GM12875 (cell line): ENCODE data around the gene F7.

Experiments
- H3K4me3 ChIP-seq: one replicate; pipeline ENCODE4 v1.5.1; 2011; ENCODE audit warnings: low read depth, low read length, control low read depth
- TF ChIP-seq, protein P1 (sequence below): IDR thresholded peaks from 2 replicates; pipeline ENCODE4 v1.5.1; 2011; ENCODE audit warnings: low read depth, mild to moderate bottlenecking, control low read depth, inconsistent platforms, low read length, moderate library complexity, borderline replicate concordance; ENCODE audit not compliant: insufficient read depth

The F7 gene

GRCh38 chr13:113121183-113121927 is 15.8 kb downstream of the F7 start:
- no peak overlapping the region for H3K4me3 ChIP-seq
- TF ChIP-seq, protein P1, sequence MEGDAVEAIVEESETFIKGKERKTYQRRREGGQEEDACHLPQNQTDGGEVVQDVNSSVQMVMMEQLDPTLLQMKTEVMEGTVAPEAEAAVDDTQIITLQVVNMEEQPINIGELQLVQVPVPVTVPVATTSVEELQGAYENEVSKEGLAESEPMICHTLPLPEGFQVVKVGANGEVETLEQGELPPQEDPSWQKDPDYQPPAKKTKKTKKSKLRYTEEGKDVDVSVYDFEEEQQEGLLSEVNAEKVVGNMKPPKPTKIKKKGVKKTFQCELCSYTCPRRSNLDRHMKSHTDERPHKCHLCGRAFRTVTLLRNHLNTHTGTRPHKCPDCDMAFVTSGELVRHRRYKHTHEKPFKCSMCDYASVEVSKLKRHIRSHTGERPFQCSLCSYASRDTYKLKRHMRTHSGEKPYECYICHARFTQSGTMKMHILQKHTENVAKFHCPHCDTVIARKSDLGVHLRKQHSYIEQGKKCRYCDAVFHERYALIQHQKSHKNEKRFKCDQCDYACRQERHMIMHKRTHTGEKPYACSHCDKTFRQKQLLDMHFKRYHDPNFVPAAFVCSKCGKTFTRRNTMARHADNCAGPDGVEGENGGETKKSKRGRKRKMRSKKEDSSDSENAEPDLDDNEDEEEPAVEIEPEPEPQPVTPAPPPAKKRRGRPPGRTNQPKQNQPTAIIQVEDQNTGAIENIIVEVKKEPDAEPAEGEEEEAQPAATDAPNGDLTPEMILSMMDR, result no peak

- no peak overlapping the region for H3K4me3 ChIP-seq
- TF ChIP-seq, protein P1, result no peak
Observed at GRCh38 chr13:113121928-113122471, 16.4 kb downstream of the F7 start.

DNA sequence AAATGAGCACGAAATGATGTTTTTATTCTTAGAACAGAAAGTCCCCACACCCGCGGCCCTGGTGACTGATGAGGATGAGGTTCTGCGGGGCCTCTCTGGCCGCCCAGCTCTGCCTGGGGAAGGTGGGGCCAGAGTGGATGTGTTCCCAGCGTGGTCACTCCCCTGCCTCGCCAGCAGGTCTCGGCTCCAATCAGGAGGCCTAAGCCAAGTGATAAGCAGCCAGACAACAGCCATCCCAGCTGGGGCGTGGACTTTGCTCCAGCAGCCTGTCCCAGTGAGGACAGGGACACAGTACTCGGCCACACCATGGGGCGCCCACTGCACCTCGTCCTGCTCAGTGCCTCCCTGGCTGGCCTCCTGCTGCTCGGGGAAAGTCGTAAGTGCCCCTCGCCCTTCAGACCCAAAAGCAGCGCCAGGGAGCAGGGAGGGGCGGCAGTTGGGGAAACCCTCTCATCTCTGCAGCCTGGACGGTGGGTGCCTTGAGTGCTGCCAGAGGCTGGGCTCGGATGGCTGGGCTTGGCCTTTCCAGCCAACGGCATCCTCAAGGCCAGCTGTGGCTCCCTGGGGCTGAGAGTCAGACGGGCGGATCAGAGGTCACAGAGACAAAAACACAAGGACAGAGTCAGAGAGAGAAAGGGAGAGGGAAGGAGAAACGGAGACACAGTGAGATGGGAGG is 17.1 kb downstream of the F7 start, which contains the start of gene F10:
TSS of gene F10 (plus strand) at position 250 of the 676 bp plus-strand sequence. CDS start at position 307, 57 bp downstream.
- TF ChIP-seq, protein P1, result no peak
- no peak within 1 kb of the TSS for H3K4me3 ChIP-seq

DNA sequence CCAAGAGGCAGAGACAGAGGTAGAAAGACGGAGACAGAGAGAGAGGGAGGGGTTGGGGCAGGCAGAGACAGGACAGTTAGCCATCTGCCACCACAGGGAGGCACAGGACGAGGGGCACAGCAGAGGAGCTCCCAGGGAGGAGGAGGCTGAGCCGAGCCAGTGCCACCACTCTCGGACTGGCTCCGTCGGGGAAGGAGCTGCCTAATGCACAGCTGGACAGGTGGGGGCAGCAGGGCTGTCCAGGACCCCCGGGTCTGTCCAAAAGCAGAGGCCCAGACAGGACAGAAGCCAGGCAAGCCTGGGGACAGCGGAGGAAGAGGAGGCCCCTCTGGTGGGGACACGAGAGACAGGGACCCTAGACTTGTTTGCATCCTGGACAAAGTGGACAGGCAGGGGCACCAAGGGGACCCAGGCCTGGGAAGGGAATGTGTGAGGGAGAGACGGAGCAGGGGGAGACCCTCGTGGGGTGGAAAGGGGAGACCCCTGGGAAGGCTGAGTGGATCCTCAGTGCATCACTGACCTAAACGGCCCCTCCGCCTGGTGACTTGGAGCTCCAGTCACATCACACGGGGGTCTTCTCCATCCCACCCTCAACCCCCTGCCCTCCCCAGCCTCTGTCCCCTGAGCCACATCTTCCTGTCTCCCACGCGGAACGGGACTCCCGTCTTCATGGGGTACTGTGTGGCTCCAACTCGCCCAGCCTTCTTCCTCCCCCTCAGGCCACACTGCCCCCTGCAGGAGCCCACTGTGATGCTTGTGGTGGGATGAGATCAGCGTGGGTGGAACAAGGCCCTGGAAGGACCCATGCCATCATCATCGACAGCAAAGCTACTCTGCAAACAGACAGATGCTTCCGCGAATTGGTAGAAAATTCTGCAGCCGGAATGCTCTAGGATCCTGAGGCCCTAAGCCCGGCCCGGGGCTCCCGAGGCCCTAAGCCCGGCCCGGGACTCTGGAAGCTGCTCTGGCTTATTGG is 17.9 kb downstream of the F7 start:
- TF ChIP-seq, protein P1, result peak; percentile 32; the same call in 1 of the 2 replicates

GRCh38 chr13:113124211-113124970 is 18.8 kb downstream of the F7 start:
- TF ChIP-seq, protein P1, result no peak

More for the DNA sequence above, 17.9 kb downstream of the F7 start:
- no peak overlapping the region for H3K4me3 ChIP-seq

GRCh38 chr13:113125506-113126264 is 20.1 kb downstream of the F7 start:
- TF ChIP-seq, protein P1, result no peak
- no peak overlapping the region for H3K4me3 ChIP-seq

More at GRCh38 chr13:113124211-113124970, 18.8 kb downstream of the F7 start:
- no peak overlapping the region for H3K4me3 ChIP-seq
